ENCODE data around the gene FZD10. TPM values are rescaled to one million over a fixed set of nuclear protein-coding genes. Genes with fewer than 3 reads are reported as not detected.

FZD10 gene
- total and polyA plus RNA-seq, 2 of the 4 experiments (the other 2 are of a cell fraction): not detected

DNA sequence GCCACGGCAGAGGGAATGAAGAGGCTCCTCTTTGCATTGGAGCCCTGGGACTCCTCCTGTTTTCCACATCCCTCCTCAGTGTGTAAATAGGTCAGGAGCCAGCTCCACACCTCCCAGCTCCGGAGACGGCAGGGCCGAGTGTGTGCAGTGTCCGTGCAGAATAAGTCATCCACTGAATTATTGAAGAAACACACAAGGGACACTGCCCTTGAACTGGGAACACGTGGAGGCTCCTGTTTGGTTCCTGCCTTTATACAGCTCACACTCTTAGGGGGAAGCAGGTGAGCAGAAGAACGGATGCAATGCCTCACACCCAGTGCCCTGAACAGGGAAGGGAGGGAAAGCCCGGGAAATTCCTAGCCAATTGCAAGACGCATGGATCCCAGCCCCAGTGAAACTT, 10.4 kb upstream of the FZD10 start:
- H4K5ac ChIP-seq (ENCODE audit: low read depth, low read length): no peak overlapping the region
- H3K18ac ChIP-seq (ENCODE audit: low read depth, low read length): no peak overlapping the region
- peaks cover 39% of the 10 kb centered on the region for H3K9me3 ChIP-seq (ENCODE audit: control insufficient read depth, insufficient read depth, low read length)
- no peak overlapping the region for H3K4me3 ChIP-seq (ENCODE audit: insufficient read depth, low read depth, low read length)
- H3K4me1 ChIP-seq (ENCODE audit: control insufficient read depth, insufficient read depth, low read length): no peaks in the 10 kb centered on the region
- TF ChIP-seq SMC3 (IDR thresholded peaks at IDR 0.05; ENCODE audit: low read depth, low read length) (no peak), RFX5 (IDR thresholded peaks at IDR 0.05; ENCODE audit: low read depth, low read length) (no peak), CHD1 (IDR thresholded peaks at IDR 0.05; ENCODE audit: low read depth, low read length) (no peak), RCOR1 (IDR thresholded peaks at IDR 0.05; ENCODE audit: insufficient replicate concordance, low read length) (no peak), BHLHE40 (IDR thresholded peaks at IDR 0.05; ENCODE audit: low read depth, low read length) (no peak), MAZ (IDR thresholded peaks at IDR 0.05; ENCODE audit: borderline replicate concordance, low read depth, low read length) (no peak), MAFK (IDR thresholded peaks at IDR 0.05; ENCODE audit: low read depth, low read length) (no peak), CEBPB (IDR thresholded peaks at IDR 0.05; ENCODE audit: low read depth, low read length) (no peak), CTCF (conservative IDR thresholded peaks at IDR 0.05; ENCODE audit: low read depth, low read length) (no peak), USF2 (IDR thresholded peaks at IDR 0.05; ENCODE audit: low read depth, low read length) (no peak), FOS (IDR thresholded peaks at IDR 0.05; ENCODE audit: low read depth, low read length) (no peak), RAD21 (IDR thresholded peaks at IDR 0.05; ENCODE audit: low read length) (no peak), MXI1 (IDR thresholded peaks at IDR 0.05; ENCODE audit: borderline replicate concordance, low read depth, low read length) (no peak), NFE2L2 (IDR thresholded peaks at IDR 0.05; ENCODE audit: low read depth, low read length) (no peak), POLR2A (IDR thresholded peaks at IDR 0.05; ENCODE audit: low read depth, low read length) (no peak)
- TF ChIP-seq, protein P1, sequence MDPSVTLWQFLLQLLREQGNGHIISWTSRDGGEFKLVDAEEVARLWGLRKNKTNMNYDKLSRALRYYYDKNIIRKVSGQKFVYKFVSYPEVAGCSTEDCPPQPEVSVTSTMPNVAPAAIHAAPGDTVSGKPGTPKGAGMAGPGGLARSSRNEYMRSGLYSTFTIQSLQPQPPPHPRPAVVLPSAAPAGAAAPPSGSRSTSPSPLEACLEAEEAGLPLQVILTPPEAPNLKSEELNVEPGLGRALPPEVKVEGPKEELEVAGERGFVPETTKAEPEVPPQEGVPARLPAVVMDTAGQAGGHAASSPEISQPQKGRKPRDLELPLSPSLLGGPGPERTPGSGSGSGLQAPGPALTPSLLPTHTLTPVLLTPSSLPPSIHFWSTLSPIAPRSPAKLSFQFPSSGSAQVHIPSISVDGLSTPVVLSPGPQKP (IDR thresholded peaks at IDR 0.05; ENCODE audit: borderline replicate concordance, low read depth, low read length): no peak
- H3K36me3 ChIP-seq (ENCODE audit: control insufficient read depth, insufficient read depth, low read length): no peaks in the 10 kb centered on the region
- in situ Hi-C loops (cut with MboI; ENCODE audit: low sequenced_read_pairs): no loop called here
- no peak overlapping the region for H4K8ac ChIP-seq (ENCODE audit: low read depth in 2 of 2, low read length in 2 of 2)
- no peaks in the 10 kb centered on the region for H4K20me1 ChIP-seq (ENCODE audit: insufficient read depth, low read length)
- no peak overlapping the region for H3K14ac ChIP-seq (replicated peaks; ENCODE audit: low read depth, low read length)
- H3K4me2 ChIP-seq (ENCODE audit: low read depth, low read length): no peak overlapping the region
- no peak for ATAC-seq (ENCODE audit: low read depth)
- H4K91ac ChIP-seq (ENCODE audit: insufficient read depth, low read depth, low read length): no peak overlapping the region
- H3K56ac ChIP-seq (ENCODE audit: extremely low read depth, insufficient read depth, low read length): no peak overlapping the region
- H3K79me1 ChIP-seq (ENCODE audit: low read depth in 1 of 2, low read length in 2 of 2): no peaks in the 10 kb centered on the region
- no peak overlapping the region for H3K4ac ChIP-seq (ENCODE audit: low read depth, low read length)
- no peak for DNase-seq
- no peak overlapping the region for H2AK5ac ChIP-seq (ENCODE audit: low read depth, low read length)
- dilution Hi-C loops (cut with HindIII; ENCODE audit: low sequenced_read_pairs, unreplicated experiment): no loop called here
- ChIA-PET POLR2A (ENCODE audit: unreplicated experiment) (no interaction called here), CTCF (no interaction called here)
- no peak overlapping the region for H2AK9ac ChIP-seq (replicated peaks; ENCODE audit: low read depth, low read length, poor library complexity)
- no peaks in the 10 kb centered on the region for H3K9me1 ChIP-seq (ENCODE audit: insufficient read depth, low read length)
- H2BK15ac ChIP-seq (ENCODE audit: low read depth, low read length): no peak overlapping the region
- no peak overlapping the region for H2BK5ac ChIP-seq (ENCODE audit: low read depth, low read length, poor library complexity, severe bottlenecking)
- H3K27ac ChIP-seq (ENCODE audit: insufficient read depth, low read length): no peak overlapping the region
- H3K27me3 ChIP-seq (ENCODE audit: control insufficient read depth, insufficient read depth, low read length): no peaks in the 10 kb centered on the region
- H2BK20ac ChIP-seq (ENCODE audit: low read depth, low read length): no peak overlapping the region
- H3K23ac ChIP-seq (ENCODE audit: low read depth, low read length): no peak overlapping the region
- H2BK120ac ChIP-seq (ENCODE audit: low read depth, low read length): no peak overlapping the region
- H3K9ac ChIP-seq (ENCODE audit: low read depth, low read length): no peak overlapping the region
- no peak overlapping the region for H2AFZ ChIP-seq (replicated peaks; ENCODE audit: low read length, poor library complexity)
- no CpG with 5 or more reads among the region's 9 CpGs for WGBS, 2 experiments (ENCODE audit: extremely low coverage in 2 of 2, insufficient read length in 1 of 2)
- intact Hi-C loops (cut with micrococcal nuclease): no loop called here
- BruUV-seq (replicated peaks): no TSS peak

Data from IMR-90 (cell line).